Measurements from ENCODE around the gene NCF2. TPM values are rescaled to one million over a fixed set of nuclear protein-coding genes. Genes with fewer than 3 reads are reported as not detected.

Gene NCF2
- total RNA-seq, 4 donors from 2014 or later: 0.39 to 5.0 (median 3.4) TPM

GRCh38 chr1:183546427-183546826 is 43.8 kb downstream of the NCF2 start:
- Histone ChIP-seq H3K36me3 (peaks cover 0 to 73% of the 10 kb centered on the region in 2 donors), H3K4me1 (no peaks in the 10 kb centered on the region), H3K27ac (no peak overlapping the region), H3K4me3 (no peak overlapping the region), H3K9me3 (no peaks in the 10 kb centered on the region), H3K27me3 (no peaks in the 10 kb centered on the region)
- DNase-seq (no peak), ATAC-seq (no peak)
- intact Hi-C loops (cut with DNase I; ENCODE audit: low total_unique reads) (no loop called here), in situ Hi-C loops (cut with MboI; ENCODE audit: low sequenced_read_pairs in 4 of 4) (loop anchor here in 3 of 4 donors (10.0 to 25.0 kb wide), 3 partner anchors 72 to 684 kb away; partner anchors contain the start of gene SMG7 (in 1 of the 3))
- no peak for TF ChIP-seq POLR2A (IDR thresholded peaks at IDR 0.05)
- TF ChIP-seq CTCF (IDR thresholded peaks at IDR 0.05 in 4 of 5, conservative IDR thresholded peaks at IDR 0.05 in 1 of 5): no peak

- Histone ChIP-seq H3K36me3 (peaks cover 0 to 73% of the 10 kb centered on the region in 2 donors), H3K9me3 (no peaks in the 10 kb centered on the region), H3K4me3 (no peak overlapping the region), H3K4me1 (no peaks in the 10 kb centered on the region), H3K27me3 (no peaks in the 10 kb centered on the region), H3K27ac (no peak overlapping the region)
- TF ChIP-seq CTCF (IDR thresholded peaks at IDR 0.05 in 4 of 5, conservative IDR thresholded peaks at IDR 0.05 in 1 of 5): no peak
- no peak for TF ChIP-seq POLR2A (IDR thresholded peaks at IDR 0.05)
- intact Hi-C loops (cut with DNase I; ENCODE audit: low total_unique reads) (no loop called here), in situ Hi-C loops (cut with MboI; ENCODE audit: low sequenced_read_pairs in 4 of 4) (loop anchor here (5.0 to 25.0 kb wide), 5 partner anchors 70 to 682 kb away; partner anchors contain the start of gene SMG7 (in 2 of the 4))
- ATAC-seq (no peak), DNase-seq (no peak)
Observed at GRCh38 chr1:183544598-183545297, 45.5 kb downstream of the NCF2 start.

- peak; percentile 47 to 93 for ATAC-seq
Observed at GRCh38 chr1:183543619-183544204, 46.5 kb downstream of the NCF2 start.

GRCh38 chr1:183537405-183537804 is 52.9 kb downstream of the NCF2 start:
- in situ Hi-C loops (cut with MboI; ENCODE audit: low sequenced_read_pairs in 4 of 4) (loop anchor here in 1 of 4 donors (25.0 kb wide), 1 partner anchor 675 kb away; no protein-coding TSS in a partner anchor), intact Hi-C loops (cut with DNase I; ENCODE audit: low total_unique reads) (no loop called here)
- no peaks in the 10 kb centered on the region for H3K27me3 ChIP-seq
- no peak overlapping the region for H3K4me3 ChIP-seq
- DNase-seq: no peak
- peaks cover 0 to 83% of the 10 kb centered on the region in 2 donors for H3K36me3 ChIP-seq
- H3K4me1 ChIP-seq: no peaks in the 10 kb centered on the region
- H3K9me3 ChIP-seq: no peaks in the 10 kb centered on the region
- ATAC-seq: no peak
- H3K27ac ChIP-seq: no peak overlapping the region
- TF ChIP-seq POLR2A (IDR thresholded peaks at IDR 0.05) (no peak), CTCF (IDR thresholded peaks at IDR 0.05 in 4 of 5, conservative IDR thresholded peaks at IDR 0.05 in 1 of 5) (no peak)

More at GRCh38 chr1:183543619-183544204, 46.5 kb downstream of the NCF2 start:
- H3K27me3 ChIP-seq: no peaks in the 10 kb centered on the region
- TF ChIP-seq POLR2A (IDR thresholded peaks at IDR 0.05): no peak
- TF ChIP-seq CTCF (IDR thresholded peaks at IDR 0.05 in 4 of 5, conservative IDR thresholded peaks at IDR 0.05 in 1 of 5): peak; percentile 23 to 59 (median 46)
- no peak overlapping the region for H3K4me3 ChIP-seq
- peaks cover 0 to 75% of the 10 kb centered on the region in 2 donors for H3K36me3 ChIP-seq
- intact Hi-C loops (cut with DNase I; ENCODE audit: low total_unique reads) (loop anchor here (1.0 kb wide), 1 partner anchor 73 kb away; no protein-coding TSS in a partner anchor), in situ Hi-C loops (cut with MboI; ENCODE audit: low sequenced_read_pairs in 4 of 4) (loop anchor here (5.0 to 25.0 kb wide), 5 partner anchors 69 to 681 kb away; partner anchors contain the start of gene SMG7 (in 2 of the 4))
- no peaks in the 10 kb centered on the region for H3K4me1 ChIP-seq
- no peak for DNase-seq
- H3K9me3 ChIP-seq: no peaks in the 10 kb centered on the region
- peak overlapping the region in 1 of 4 donors; percentile 44 for H3K27ac ChIP-seq
